HL-60 (cell line): ENCODE results near the gene SLC10A3.

Source experiments
- GABPA ChIP-seq: IDR thresholded peaks from 2 replicates; pipeline ENCODE4 v1.6.1; 2012; ENCODE audit warnings: low read depth
- POLR2AphosphoS5 ChIP-seq: IDR thresholded peaks from 2 replicates; pipeline ENCODE4 v1.6.1; 2012; ENCODE audit warnings: low read depth
- SPI1 ChIP-seq: IDR thresholded peaks from 2 replicates; pipeline ENCODE4 v1.6.1; 2012; ENCODE audit warnings: low read depth, mild to moderate bottlenecking, borderline replicate concordance
- TF ChIP-seq, protein P1 (sequence below): IDR thresholded peaks from one replicate; pipeline ENCODE4 v1.5.1; 2011; ENCODE audit warnings: low read length, control low read depth, inconsistent platforms; ENCODE audit not compliant: insufficient read depth
- TF ChIP-seq, protein P2 (sequence below): IDR thresholded peaks from 2 replicates; pipeline ENCODE4 v1.6.1; 2012; ENCODE audit warnings: low read depth; ENCODE audit not compliant: insufficient replicate concordance

GRCh38 chrX:154487518-154488290 is 2.7 kb downstream of the SLC10A3 start:
- TF ChIP-seq, protein P1, sequence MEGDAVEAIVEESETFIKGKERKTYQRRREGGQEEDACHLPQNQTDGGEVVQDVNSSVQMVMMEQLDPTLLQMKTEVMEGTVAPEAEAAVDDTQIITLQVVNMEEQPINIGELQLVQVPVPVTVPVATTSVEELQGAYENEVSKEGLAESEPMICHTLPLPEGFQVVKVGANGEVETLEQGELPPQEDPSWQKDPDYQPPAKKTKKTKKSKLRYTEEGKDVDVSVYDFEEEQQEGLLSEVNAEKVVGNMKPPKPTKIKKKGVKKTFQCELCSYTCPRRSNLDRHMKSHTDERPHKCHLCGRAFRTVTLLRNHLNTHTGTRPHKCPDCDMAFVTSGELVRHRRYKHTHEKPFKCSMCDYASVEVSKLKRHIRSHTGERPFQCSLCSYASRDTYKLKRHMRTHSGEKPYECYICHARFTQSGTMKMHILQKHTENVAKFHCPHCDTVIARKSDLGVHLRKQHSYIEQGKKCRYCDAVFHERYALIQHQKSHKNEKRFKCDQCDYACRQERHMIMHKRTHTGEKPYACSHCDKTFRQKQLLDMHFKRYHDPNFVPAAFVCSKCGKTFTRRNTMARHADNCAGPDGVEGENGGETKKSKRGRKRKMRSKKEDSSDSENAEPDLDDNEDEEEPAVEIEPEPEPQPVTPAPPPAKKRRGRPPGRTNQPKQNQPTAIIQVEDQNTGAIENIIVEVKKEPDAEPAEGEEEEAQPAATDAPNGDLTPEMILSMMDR: no peak
- TF ChIP-seq POLR2AphosphoS5 (no peak), SPI1 (no peak), GABPA (no peak)
- TF ChIP-seq, protein P2, sequence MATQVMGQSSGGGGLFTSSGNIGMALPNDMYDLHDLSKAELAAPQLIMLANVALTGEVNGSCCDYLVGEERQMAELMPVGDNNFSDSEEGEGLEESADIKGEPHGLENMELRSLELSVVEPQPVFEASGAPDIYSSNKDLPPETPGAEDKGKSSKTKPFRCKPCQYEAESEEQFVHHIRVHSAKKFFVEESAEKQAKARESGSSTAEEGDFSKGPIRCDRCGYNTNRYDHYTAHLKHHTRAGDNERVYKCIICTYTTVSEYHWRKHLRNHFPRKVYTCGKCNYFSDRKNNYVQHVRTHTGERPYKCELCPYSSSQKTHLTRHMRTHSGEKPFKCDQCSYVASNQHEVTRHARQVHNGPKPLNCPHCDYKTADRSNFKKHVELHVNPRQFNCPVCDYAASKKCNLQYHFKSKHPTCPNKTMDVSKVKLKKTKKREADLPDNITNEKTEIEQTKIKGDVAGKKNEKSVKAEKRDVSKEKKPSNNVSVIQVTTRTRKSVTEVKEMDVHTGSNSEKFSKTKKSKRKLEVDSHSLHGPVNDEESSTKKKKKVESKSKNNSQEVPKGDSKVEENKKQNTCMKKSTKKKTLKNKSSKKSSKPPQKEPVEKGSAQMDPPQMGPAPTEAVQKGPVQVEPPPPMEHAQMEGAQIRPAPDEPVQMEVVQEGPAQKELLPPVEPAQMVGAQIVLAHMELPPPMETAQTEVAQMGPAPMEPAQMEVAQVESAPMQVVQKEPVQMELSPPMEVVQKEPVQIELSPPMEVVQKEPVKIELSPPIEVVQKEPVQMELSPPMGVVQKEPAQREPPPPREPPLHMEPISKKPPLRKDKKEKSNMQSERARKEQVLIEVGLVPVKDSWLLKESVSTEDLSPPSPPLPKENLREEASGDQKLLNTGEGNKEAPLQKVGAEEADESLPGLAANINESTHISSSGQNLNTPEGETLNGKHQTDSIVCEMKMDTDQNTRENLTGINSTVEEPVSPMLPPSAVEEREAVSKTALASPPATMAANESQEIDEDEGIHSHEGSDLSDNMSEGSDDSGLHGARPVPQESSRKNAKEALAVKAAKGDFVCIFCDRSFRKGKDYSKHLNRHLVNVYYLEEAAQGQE: no peak
